SK-N-SH (cell line): Measurements from ENCODE around the gene NPW. TPM values are rescaled to one million over a fixed set of nuclear protein-coding genes. Genes with fewer than 3 reads are reported as not detected.

ENCODE experiments used
- CTCF ChIA-PET: fragments of 300-600, 350-600 bp; formaldehyde crosslinking; extraction: SDS; loops from one replicate; lab custom pipeline; 2021; lab: Yijun Ruan, JAX
- POLR2A ChIA-PET: fragments of 350-600 bp; sonication (Branson Sonifier 250); formaldehyde crosslinking; extraction: SDS; loops from one replicate; lab custom pipeline; 2020; ENCODE audit warnings: antibody characterized with exemption, inconsistent platforms; lab: Yijun Ruan, JAX
- DNase-seq: peaks from one replicate; pipeline ENCODE4 v3.0.0; 2012
- H2AFZ ChIP-seq: fragments of 200-600 bp; sonication (generic); 2 replicates; pipeline ENCODE4 v1.8.1; 2016; ENCODE audit warnings: antibody characterized with exemption, mild to moderate bottlenecking, low read depth
- H3F3A ChIP-seq: fragments of 200-600 bp; sonication (generic); replicated peaks from 2 replicates; pipeline ENCODE3; 2016; ENCODE audit warnings: antibody characterized with exemption, mild to moderate bottlenecking; ENCODE audit not compliant: insufficient read depth
- H3K27ac ChIP-seq, 2 experiments: fragments of 200-500 bp in 1 of 2; fragments of 200-600 bp in 1 of 2; sonication (Bioruptor generic) in 1 of 2; sonication (generic), shearing (Covaris generic) in 1 of 2; 2 replicates each; pipeline versions ENCODE4 v1.5.1 to v1.6.1; 2014 to 2016; ENCODE audit warnings: low read depth in 2 of 2, inconsistent platforms in 1 of 2, low read length in 1 of 2, mild to moderate bottlenecking in 1 of 2, mixed read lengths in 1 of 2
- H3K27me3 ChIP-seq: fragments of 200-600 bp; sonication (generic), shearing (Covaris generic); 2 replicates; pipeline ENCODE4 v1.6.1; 2016; ENCODE audit warnings: mixed run types; ENCODE audit not compliant: insufficient read depth
- H3K36me3 ChIP-seq, 2 experiments: fragments of 200-500 bp in 1 of 2; fragments of 200-600 bp in 1 of 2; sonication (Bioruptor generic) in 1 of 2; sonication (generic) in 1 of 2; replicated peaks in 1 of 2; 2 replicates each; pipeline versions ENCODE3 to v1.5.1; 2014 to 2016; ENCODE audit warnings: low read length in 1 of 2, mild to moderate bottlenecking in 1 of 2; ENCODE audit not compliant: insufficient read depth in 2 of 2, control insufficient read depth in 1 of 2
- H3K4me1 ChIP-seq, 2 experiments: fragments of 200-500 bp in 1 of 2; fragments of 200-600 bp in 1 of 2; sonication (Bioruptor generic) in 1 of 2; sonication (generic), shearing (Covaris generic) in 1 of 2; 2 replicates each; pipeline versions ENCODE4 v1.5.1 to v1.6.1; 2014 to 2016; ENCODE audit warnings: low read depth in 1 of 2, low read length in 1 of 2, mixed run types in 1 of 2; ENCODE audit not compliant: insufficient read depth in 2 of 2, control insufficient read depth in 1 of 2
- H3K4me2 ChIP-seq: fragments of 200-600 bp; sonication (generic), shearing (Covaris generic); 2 replicates; pipeline ENCODE4 v1.6.1; 2017; ENCODE audit warnings: mixed run types
- H3K4me3 ChIP-seq, 2 experiments: fragments of 200-500 bp in 1 of 2; fragments of 200-600 bp in 1 of 2; sonication (Bioruptor generic) in 1 of 2; sonication (generic), shearing (Covaris generic) in 1 of 2; 2 replicates each; pipeline versions ENCODE4 v1.5.1 to v1.8.1; 2014 to 2016; ENCODE audit warnings: low read depth in 2 of 2, inconsistent platforms in 1 of 2, low read length in 1 of 2, mild to moderate bottlenecking in 1 of 2, mixed read lengths in 1 of 2, moderate library complexity in 1 of 2
- H3K79me2 ChIP-seq: fragments of 200-600 bp; sonication (generic); 2 replicates; pipeline ENCODE4 v1.8.1; 2017; ENCODE audit warnings: mild to moderate bottlenecking; ENCODE audit not compliant: insufficient read depth
- H3K9ac ChIP-seq: fragments of 200-600 bp; sonication (generic); 2 replicates; pipeline ENCODE4 v1.6.1; 2017; ENCODE audit warnings: mixed run types
- H3K9me2 ChIP-seq: fragments of 200-600 bp; sonication (generic); 2 replicates; pipeline ENCODE4 v1.6.1; 2017; ENCODE audit warnings: mixed run types
- H3K9me3 ChIP-seq: fragments of 200-600 bp; sonication (generic); 2 replicates; pipeline ENCODE4 v1.6.1; 2017; ENCODE audit warnings: mixed run types, mild to moderate bottlenecking, moderate library complexity
- H4K20me1 ChIP-seq: fragments of 200-600 bp; sonication (generic); 2 replicates; pipeline ENCODE4 v1.6.1; 2017; ENCODE audit warnings: mild to moderate bottlenecking, mixed run types; ENCODE audit not compliant: insufficient read depth
- CHD2 ChIP-seq: fragments of 150-350 bp; IDR thresholded peaks from 2 replicates; pipeline ENCODE4 v1.6.1; 2018; ENCODE audit warnings: low read length; ENCODE audit not compliant: partially characterized antibody
- ELF1 ChIP-seq: IDR thresholded peaks from 2 replicates; pipeline ENCODE4 v1.4.0; 2012
- EP300 ChIP-seq, 2 experiments: IDR thresholded peaks; 2 replicates each; pipeline versions ENCODE4 v1.4.0 to v1.6.1; 2012; ENCODE audit warnings: borderline replicate concordance in 1 of 2, low read depth in 1 of 2, low read length in 1 of 2
- EZH2phosphoT487 ChIP-seq: fragments of 200-600 bp; sonication (generic); IDR thresholded peaks from 2 replicates; pipeline ENCODE4 v1.6.1; 2017; ENCODE audit warnings: low read depth, mixed run types, mild to moderate bottlenecking, antibody characterized with exemption, moderate library complexity, borderline replicate concordance
- FOSL2 ChIP-seq: IDR thresholded peaks from 2 replicates; pipeline ENCODE4 v1.4.0; 2012; ENCODE audit warnings: low read depth, mild to moderate bottlenecking, moderate library complexity, borderline replicate concordance
- FOXJ3 ChIP-seq: sonication (generic); formaldehyde crosslinking; IDR thresholded peaks from 2 replicates; pipeline ENCODE4 v1.5.1; 2020; ENCODE audit warnings: mild to moderate bottlenecking, missing genetic modification reagents
- FOXM1 ChIP-seq: IDR thresholded peaks from 2 replicates; pipeline ENCODE4 v1.4.0; 2012; ENCODE audit warnings: low read depth, mild to moderate bottlenecking
- GABPA ChIP-seq: IDR thresholded peaks from 2 replicates; pipeline ENCODE4 v1.4.0; 2012; ENCODE audit warnings: low read depth, mild to moderate bottlenecking
- MEF2A ChIP-seq: IDR thresholded peaks from 2 replicates; pipeline ENCODE4 v1.4.0; 2012; ENCODE audit warnings: low read depth, borderline replicate concordance
- MXI1 ChIP-seq: IDR thresholded peaks from 2 replicates; pipeline ENCODE4 v1.6.1; 2012; ENCODE audit warnings: mild to moderate bottlenecking, low read depth, low read length, improper control_type of control experiment
- NFIC ChIP-seq: IDR thresholded peaks from 2 replicates; pipeline ENCODE4 v1.4.0; 2012; ENCODE audit warnings: borderline replicate concordance
- NRF1 ChIP-seq: IDR thresholded peaks from 2 replicates; pipeline ENCODE4 v1.6.1; 2012; ENCODE audit warnings: low read depth, mild to moderate bottlenecking, low read length
- POLR2AphosphoS5 ChIP-seq: IDR thresholded peaks from 2 replicates; pipeline ENCODE4 v1.6.1; 2012; ENCODE audit warnings: low read depth, low read length
- RAD21 ChIP-seq: IDR thresholded peaks from 2 replicates; pipeline ENCODE4 v1.6.1; 2012; ENCODE audit warnings: mild to moderate bottlenecking, low read length
- TAF1 ChIP-seq: IDR thresholded peaks from 2 replicates; pipeline ENCODE4 v1.6.1; 2012; ENCODE audit warnings: low read depth, mild to moderate bottlenecking, low read length, moderate library complexity, borderline replicate concordance
- TCF12 ChIP-seq: IDR thresholded peaks from 2 replicates; pipeline ENCODE4 v1.4.0; 2012
- TEAD4 ChIP-seq: IDR thresholded peaks from 2 replicates; pipeline ENCODE4 v1.4.0; 2012; ENCODE audit warnings: mild to moderate bottlenecking, borderline replicate concordance; ENCODE audit not compliant: insufficient read depth
- WGBS: methylation state at CpG from one replicate; pipeline ENCODE4 v1.1.6; 2017; ENCODE audit warnings: low lambda C conversion rate; 5-methylcytosine and 5-hydroxymethylcytosine counted together
- polyA plus RNA-seq, 3 experiments: library from polyadenylated mRNA; depleted of rRNA; stranded (reverse); fragments of >200 nt; gene quantifications; 2 replicates each; pipeline ENCODE4 v1.2.3, GENCODE V29; 2012
- TF ChIP-seq, protein P1 (sequence below): IDR thresholded peaks from 2 replicates; pipeline ENCODE4 v1.4.0; 2012; ENCODE audit warnings: low read depth, borderline replicate concordance
- TF ChIP-seq, protein P2 (sequence below): fragments of 150-350 bp; IDR thresholded peaks from 2 replicates; pipeline ENCODE4 v1.6.1; 2016; ENCODE audit warnings: mild to moderate bottlenecking, low read depth, low read length
- TF ChIP-seq, protein P3 (sequence below): fragments of 150-350 bp; IDR thresholded peaks from 2 replicates; pipeline ENCODE4 v1.6.1; 2017; ENCODE audit warnings: antibody characterized with exemption, low read length, low read depth, borderline replicate concordance
- TF ChIP-seq, protein P4 (sequence below): fragments of 200-600 bp; sonication (generic); IDR thresholded peaks from 2 replicates; pipeline ENCODE4 v1.6.1; 2017; ENCODE audit warnings: antibody characterized with exemption, mild to moderate bottlenecking, moderate library complexity

NPW gene
- polyA plus RNA-seq, 1 of the 3 experiments (the other 2 are of a cell fraction) = 1.1 TPM

DNA sequence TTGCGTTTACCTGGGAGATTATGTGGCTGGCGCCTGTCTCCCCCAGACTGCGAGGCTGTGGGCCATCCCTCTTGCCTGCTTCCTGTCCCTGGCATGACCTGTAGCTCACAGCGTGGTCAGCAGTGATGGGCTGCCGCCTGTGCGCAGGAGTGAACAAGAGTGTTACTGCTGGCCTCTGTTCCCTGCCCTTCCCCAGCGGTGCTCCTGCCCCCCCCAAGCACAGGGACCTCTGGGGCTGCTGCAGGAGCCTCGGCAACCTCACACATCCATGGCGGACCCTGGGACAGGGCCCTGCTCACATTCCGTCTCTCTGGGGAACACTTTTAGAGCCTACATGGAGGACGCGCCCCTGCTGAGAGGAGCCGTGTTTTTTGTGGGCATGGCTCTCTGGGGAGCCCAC, 38.8 kb downstream of the NPW start:
- WGBS = 95% methylated on average over 10 of the region's 13 CpGs
- CTCF ChIA-PET = interaction anchor here (1.2 kb wide), 1 partner anchor 82 kb away, joined by 4 read pairs; no protein-coding TSS in a partner anchor
- POLR2A ChIA-PET = no interaction called here
- H3K4me2 ChIP-seq = no peak overlapping the region
- no peak overlapping the region for H3K9ac ChIP-seq
- no peaks in the 10 kb centered on the region for H3F3A ChIP-seq
- H3K27ac ChIP-seq = no peak overlapping the region
- TF ChIP-seq TAF1 = no peak
- TF ChIP-seq, protein P1, sequence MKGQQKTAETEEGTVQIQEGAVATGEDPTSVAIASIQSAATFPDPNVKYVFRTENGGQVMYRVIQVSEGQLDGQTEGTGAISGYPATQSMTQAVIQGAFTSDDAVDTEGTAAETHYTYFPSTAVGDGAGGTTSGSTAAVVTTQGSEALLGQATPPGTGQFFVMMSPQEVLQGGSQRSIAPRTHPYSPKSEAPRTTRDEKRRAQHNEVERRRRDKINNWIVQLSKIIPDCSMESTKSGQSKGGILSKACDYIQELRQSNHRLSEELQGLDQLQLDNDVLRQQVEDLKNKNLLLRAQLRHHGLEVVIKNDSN = no peak
- H2AFZ ChIP-seq = no peak overlapping the region
- H3K27me3 ChIP-seq = no peaks in the 10 kb centered on the region
- H3K79me2 ChIP-seq = no peaks in the 10 kb centered on the region
- H4K20me1 ChIP-seq = no peaks in the 10 kb centered on the region
- H3K4me1 ChIP-seq = no peaks in the 10 kb centered on the region
- no peak overlapping the region for H3K4me3 ChIP-seq
- no peaks in the 10 kb centered on the region for H3K9me3 ChIP-seq
- peaks cover 0 to 74% of the 10 kb centered on the region in 2 experiments for H3K36me3 ChIP-seq
- DNase-seq = no peak
- no peaks in the 10 kb centered on the region for H3K9me2 ChIP-seq

DNA sequence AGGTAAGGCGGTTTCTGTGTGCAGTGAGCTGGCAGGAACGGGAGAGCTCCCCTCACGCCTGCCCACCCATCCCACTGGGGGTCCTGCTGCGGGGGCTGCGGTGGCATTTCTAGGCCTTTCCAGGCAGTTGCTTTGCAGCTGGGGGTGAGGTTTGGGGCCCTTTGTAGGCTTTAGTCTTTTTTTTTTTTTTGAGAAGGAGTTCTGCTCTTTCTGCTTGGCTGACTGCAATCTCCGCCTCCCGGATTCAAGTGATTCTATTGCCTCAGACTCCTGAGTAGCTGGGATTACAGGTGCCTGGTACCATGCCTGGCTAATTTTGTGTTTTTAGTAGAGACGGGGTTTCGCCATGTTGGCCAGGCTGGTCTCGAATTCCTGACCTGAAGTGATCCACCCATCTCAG, 39.3 kb downstream of the NPW start:
- H3K9me3 ChIP-seq = no peaks in the 10 kb centered on the region
- H3K36me3 ChIP-seq = peaks cover 0 to 74% of the 10 kb centered on the region in 2 experiments
- WGBS = 96% methylated on average over 10 of the region's 10 CpGs
- H3K9ac ChIP-seq = no peak overlapping the region
- no peaks in the 10 kb centered on the region for H3K79me2 ChIP-seq
- H4K20me1 ChIP-seq = no peaks in the 10 kb centered on the region
- TF ChIP-seq NFIC = no peak
- no peak for TF ChIP-seq MXI1
- no peak for TF ChIP-seq EZH2phosphoT487
- TF ChIP-seq EP300 (IDR thresholded peaks at IDR 0.05; ENCODE audit: borderline replicate concordance in 1 of 2, low read depth in 1 of 2, low read length in 1 of 2) = no peak
- TF ChIP-seq MEF2A = no peak
- TF ChIP-seq, protein P1 = no peak
- TF ChIP-seq FOXM1 = no peak
- TF ChIP-seq, protein P2, sequence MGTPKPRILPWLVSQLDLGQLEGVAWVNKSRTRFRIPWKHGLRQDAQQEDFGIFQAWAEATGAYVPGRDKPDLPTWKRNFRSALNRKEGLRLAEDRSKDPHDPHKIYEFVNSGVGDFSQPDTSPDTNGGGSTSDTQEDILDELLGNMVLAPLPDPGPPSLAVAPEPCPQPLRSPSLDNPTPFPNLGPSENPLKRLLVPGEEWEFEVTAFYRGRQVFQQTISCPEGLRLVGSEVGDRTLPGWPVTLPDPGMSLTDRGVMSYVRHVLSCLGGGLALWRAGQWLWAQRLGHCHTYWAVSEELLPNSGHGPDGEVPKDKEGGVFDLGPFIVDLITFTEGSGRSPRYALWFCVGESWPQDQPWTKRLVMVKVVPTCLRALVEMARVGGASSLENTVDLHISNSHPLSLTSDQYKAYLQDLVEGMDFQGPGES = no peak
- TF ChIP-seq CHD2 = no peak
- TF ChIP-seq, protein P3, sequence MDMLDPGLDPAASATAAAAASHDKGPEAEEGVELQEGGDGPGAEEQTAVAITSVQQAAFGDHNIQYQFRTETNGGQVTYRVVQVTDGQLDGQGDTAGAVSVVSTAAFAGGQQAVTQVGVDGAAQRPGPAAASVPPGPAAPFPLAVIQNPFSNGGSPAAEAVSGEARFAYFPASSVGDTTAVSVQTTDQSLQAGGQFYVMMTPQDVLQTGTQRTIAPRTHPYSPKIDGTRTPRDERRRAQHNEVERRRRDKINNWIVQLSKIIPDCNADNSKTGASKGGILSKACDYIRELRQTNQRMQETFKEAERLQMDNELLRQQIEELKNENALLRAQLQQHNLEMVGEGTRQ = no peak
- TF ChIP-seq GABPA = no peak
- TF ChIP-seq TEAD4 = no peak
- no peak for TF ChIP-seq NRF1
- no peak for TF ChIP-seq FOXJ3 (CRISPR knock-in tag)
- TF ChIP-seq, protein P4, sequence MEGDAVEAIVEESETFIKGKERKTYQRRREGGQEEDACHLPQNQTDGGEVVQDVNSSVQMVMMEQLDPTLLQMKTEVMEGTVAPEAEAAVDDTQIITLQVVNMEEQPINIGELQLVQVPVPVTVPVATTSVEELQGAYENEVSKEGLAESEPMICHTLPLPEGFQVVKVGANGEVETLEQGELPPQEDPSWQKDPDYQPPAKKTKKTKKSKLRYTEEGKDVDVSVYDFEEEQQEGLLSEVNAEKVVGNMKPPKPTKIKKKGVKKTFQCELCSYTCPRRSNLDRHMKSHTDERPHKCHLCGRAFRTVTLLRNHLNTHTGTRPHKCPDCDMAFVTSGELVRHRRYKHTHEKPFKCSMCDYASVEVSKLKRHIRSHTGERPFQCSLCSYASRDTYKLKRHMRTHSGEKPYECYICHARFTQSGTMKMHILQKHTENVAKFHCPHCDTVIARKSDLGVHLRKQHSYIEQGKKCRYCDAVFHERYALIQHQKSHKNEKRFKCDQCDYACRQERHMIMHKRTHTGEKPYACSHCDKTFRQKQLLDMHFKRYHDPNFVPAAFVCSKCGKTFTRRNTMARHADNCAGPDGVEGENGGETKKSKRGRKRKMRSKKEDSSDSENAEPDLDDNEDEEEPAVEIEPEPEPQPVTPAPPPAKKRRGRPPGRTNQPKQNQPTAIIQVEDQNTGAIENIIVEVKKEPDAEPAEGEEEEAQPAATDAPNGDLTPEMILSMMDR = no peak
- no peak for TF ChIP-seq POLR2AphosphoS5
- no peak for TF ChIP-seq RAD21
- no peak for TF ChIP-seq ELF1
- TF ChIP-seq FOSL2 = no peak
- no peak for TF ChIP-seq TCF12
- TF ChIP-seq, all 33 proteins: peak for 0
- H3K27me3 ChIP-seq = no peaks in the 10 kb centered on the region
- CTCF ChIA-PET = interaction anchor here (1.2 kb wide), 1 partner anchor 82 kb away, joined by 4 read pairs; no protein-coding TSS in a partner anchor
- H3F3A ChIP-seq = no peaks in the 10 kb centered on the region
- POLR2A ChIA-PET = no interaction called here
- H3K4me2 ChIP-seq = no peak overlapping the region
- no peak overlapping the region for H3K4me3 ChIP-seq
- no peak overlapping the region for H2AFZ ChIP-seq
- no peaks in the 10 kb centered on the region for H3K9me2 ChIP-seq
- no peak overlapping the region for H3K27ac ChIP-seq
- DNase-seq = no peak
- H3K4me1 ChIP-seq = no peaks in the 10 kb centered on the region
